ENCODE data around the gene LDB3.

The LDB3 gene

DNA sequence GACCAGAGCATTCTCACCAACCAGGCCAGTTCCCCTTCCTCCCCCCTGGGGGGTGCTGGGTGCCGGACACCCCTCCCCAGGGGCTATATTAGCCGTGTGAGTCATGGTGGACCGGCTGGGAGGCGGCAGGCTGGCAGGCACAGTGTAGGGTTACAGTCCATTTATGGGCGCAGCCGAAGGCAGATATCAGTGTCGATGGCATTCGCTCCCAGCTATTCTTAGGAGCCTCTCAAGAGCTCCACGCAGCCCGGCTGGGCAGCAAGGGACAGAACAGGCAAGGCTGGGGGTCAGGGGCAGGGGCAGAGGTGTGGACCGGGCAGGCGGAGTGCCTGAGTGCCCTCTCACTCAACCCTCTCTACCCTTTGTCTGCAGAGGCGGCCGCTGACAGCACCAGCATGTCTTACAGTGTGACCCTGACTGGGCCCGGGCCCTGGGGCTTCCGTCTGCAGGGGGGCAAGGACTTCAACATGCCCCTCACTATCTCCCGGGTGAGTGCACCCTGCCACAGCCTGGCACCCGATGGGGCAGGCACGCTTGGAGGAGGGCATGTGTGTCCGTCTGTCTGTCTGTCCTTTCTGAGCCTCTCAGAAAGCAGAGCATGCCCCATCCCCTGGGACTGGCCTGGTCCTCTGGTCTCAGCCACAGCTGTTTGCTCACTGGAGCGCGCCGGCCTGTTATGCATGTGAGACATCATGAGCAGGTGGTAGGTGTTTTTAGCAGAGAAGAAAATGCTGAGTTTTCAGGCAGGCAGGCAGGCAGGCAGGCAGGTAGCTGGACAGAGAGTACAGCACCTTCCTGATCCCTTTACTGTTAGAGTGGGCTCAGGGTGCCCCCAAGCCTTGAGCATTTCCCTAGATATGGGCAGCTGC, at the start of gene LDB3:
Gene LDB3 (plus strand): TSS at position 215 of the 869 bp plus-strand sequence. CDS start 181 bp downstream, at position 396.
- no peaks in the 10 kb centered on the region for H3K9me3 ChIP-seq (ENCODE audit: insufficient read depth, low read length, severe bottlenecking)
- no peak within 1 kb of the TSS for H3K27ac ChIP-seq (ENCODE audit: low read length)
- no peak within 1 kb of the TSS for H2AFZ ChIP-seq (ENCODE audit: low read depth, low read length)
- TF ChIP-seq EZH2 (IDR thresholded peaks at IDR 0.05; ENCODE audit: borderline replicate concordance, low read depth, low read length, severe bottlenecking) (no peak), CTCF (IDR thresholded peaks at IDR 0.05; ENCODE audit: borderline replicate concordance, extremely low read depth, low read length, poor library complexity, severe bottlenecking) (no peak)
- no peak within 1 kb of the TSS for H3K4me2 ChIP-seq (ENCODE audit: insufficient read depth, low read length)
- H3K4me1 ChIP-seq (ENCODE audit: insufficient read depth, low read length): no peaks in the 10 kb centered on the region
- no peaks in the 10 kb centered on the region; the same call in 1 of the 2 replicates for H4K20me1 ChIP-seq (ENCODE audit: insufficient read depth, low read length)
- H3K9ac ChIP-seq (ENCODE audit: low read depth, low read length): no peak within 1 kb of the TSS
- no peaks in the 10 kb centered on the region for H3K79me2 ChIP-seq (ENCODE audit: insufficient read depth, low read length)
- H3K27me3 ChIP-seq (ENCODE audit: insufficient read depth, low read length, poor library complexity): no peaks in the 10 kb centered on the region
- no peak for ATAC-seq (ENCODE audit: insufficient read depth, low read depth)
- DNase-seq: no peak
- no peaks in the 10 kb centered on the region for H3K36me3 ChIP-seq (ENCODE audit: insufficient read depth, low read length)
- H3K4me3 ChIP-seq (ENCODE audit: low read depth in 1 of 2, low read length in 2 of 2): no peak within 1 kb of the TSS

GRCh38 chr10:86628311-86628710, 40.0 kb upstream of the LDB3 start:
- Histone ChIP-seq H3K4me1 (ENCODE audit: insufficient read depth, low read length) (no peaks in the 10 kb centered on the region), H3K9ac (ENCODE audit: low read depth, low read length) (no peak overlapping the region), H3K4me2 (ENCODE audit: insufficient read depth, low read length) (no peak overlapping the region), H3K27me3 (ENCODE audit: insufficient read depth, low read length, poor library complexity) (peaks cover 3% of the 10 kb centered on the region), H3K79me2 (ENCODE audit: insufficient read depth, low read length) (no peaks in the 10 kb centered on the region), H3K9me3 (ENCODE audit: insufficient read depth, low read length, severe bottlenecking) (no peaks in the 10 kb centered on the region), H3K27ac (ENCODE audit: low read length) (no peak overlapping the region), H3K36me3 (ENCODE audit: insufficient read depth, low read length) (no peaks in the 10 kb centered on the region), H4K20me1 (ENCODE audit: insufficient read depth, low read length) (no peaks in the 10 kb centered on the region), H2AFZ (ENCODE audit: low read depth, low read length) (no peak overlapping the region), H3K4me3 (ENCODE audit: low read depth in 1 of 2, low read length in 2 of 2) (no peak overlapping the region)
- DNase-seq: no peak
- TF ChIP-seq CTCF (IDR thresholded peaks at IDR 0.05; ENCODE audit: borderline replicate concordance, extremely low read depth, low read length, poor library complexity, severe bottlenecking): no peak
- TF ChIP-seq EZH2 (IDR thresholded peaks at IDR 0.05; ENCODE audit: borderline replicate concordance, low read depth, low read length, severe bottlenecking): no peak
- ATAC-seq (ENCODE audit: insufficient read depth, low read depth): no peak

GRCh38 chr10:86630079-86630478, 38.2 kb upstream of the LDB3 start:
- ATAC-seq (ENCODE audit: insufficient read depth, low read depth) (no peak), DNase-seq (no peak)
- Histone ChIP-seq H4K20me1 (ENCODE audit: insufficient read depth, low read length) (no peaks in the 10 kb centered on the region), H3K27me3 (ENCODE audit: insufficient read depth, low read length, poor library complexity) (peaks cover 3% of the 10 kb centered on the region), H3K79me2 (ENCODE audit: insufficient read depth, low read length) (no peaks in the 10 kb centered on the region), H2AFZ (ENCODE audit: low read depth, low read length) (no peak overlapping the region), H3K4me1 (ENCODE audit: insufficient read depth, low read length) (no peaks in the 10 kb centered on the region), H3K9ac (ENCODE audit: low read depth, low read length) (no peak overlapping the region), H3K36me3 (ENCODE audit: insufficient read depth, low read length) (no peaks in the 10 kb centered on the region), H3K27ac (ENCODE audit: low read length) (no peak overlapping the region), H3K9me3 (ENCODE audit: insufficient read depth, low read length, severe bottlenecking) (no peaks in the 10 kb centered on the region), H3K4me3 (ENCODE audit: low read depth in 1 of 2, low read length in 2 of 2) (no peak overlapping the region), H3K4me2 (ENCODE audit: insufficient read depth, low read length) (no peak overlapping the region)
- no peak for TF ChIP-seq CTCF (IDR thresholded peaks at IDR 0.05; ENCODE audit: borderline replicate concordance, extremely low read depth, low read length, poor library complexity, severe bottlenecking)
- TF ChIP-seq EZH2 (IDR thresholded peaks at IDR 0.05; ENCODE audit: borderline replicate concordance, low read depth, low read length, severe bottlenecking): no peak
